ENCODE data around the gene BNC2. TPM values are rescaled to one million over a fixed set of nuclear protein-coding genes. Genes with fewer than 3 reads are reported as not detected.

Gene BNC2
- total RNA-seq, 1 experiment from 2014 or later, result 2.9 TPM

GRCh38 chr9:16668734-16669295, 201.7 kb downstream of the BNC2 start:
- POLR2A ChIA-PET (ENCODE audit: unreplicated experiment), result no interaction called here
- Histone ChIP-seq H3K4me3 (no peak overlapping the region), H3K27ac (no peak overlapping the region), H3K36me3 (ENCODE audit: low read depth) (no peaks in the 10 kb centered on the region), H3K9me3 (ENCODE audit: insufficient read depth, low read depth) (peaks cover 3% of the 10 kb centered on the region; the same call in 1 of the 2 replicates), H4K20me1 (ENCODE audit: insufficient read depth) (no peaks in the 10 kb centered on the region; the same call in 1 of the 2 replicates), H3K4me2 (no peak overlapping the region), H3K9me2 (ENCODE audit: insufficient read depth) (no peaks in the 10 kb centered on the region), H2AFZ (no peak overlapping the region), H3K4me1 (replicated peaks; ENCODE audit: insufficient read depth) (peaks cover 29% of the 10 kb centered on the region), H3F3A (ENCODE audit: insufficient read depth, low read depth) (peaks cover 21% of the 10 kb centered on the region), H3K79me2 (ENCODE audit: low read depth) (no peaks in the 10 kb centered on the region), H3K27me3 (ENCODE audit: insufficient read depth, low read depth) (no peaks in the 10 kb centered on the region)
- DNase-seq, result no peak
- CTCF ChIA-PET, result no interaction called here
- no peak for TF ChIP-seq CTCF (conservative IDR thresholded peaks at IDR 0.05)
- TF ChIP-seq EZH2 (IDR thresholded peaks at IDR 0.05; ENCODE audit: low read depth), result no peak
- intact Hi-C loops (cut with micrococcal nuclease; ENCODE audit: unreplicated experiment), result no loop called here
- no TSS peak for BruUV-seq (replicated peaks)

GRCh38 chr9:16664211-16664610, 206.3 kb downstream of the BNC2 start:
- ChIA-PET CTCF (no interaction called here), POLR2A (ENCODE audit: unreplicated experiment) (no interaction called here)
- Histone ChIP-seq H3K9me3 (ENCODE audit: insufficient read depth, low read depth) (peaks cover 3% of the 10 kb centered on the region; the same call in 1 of the 2 replicates), H3F3A (ENCODE audit: insufficient read depth, low read depth) (no peaks in the 10 kb centered on the region), H2AFZ (no peak overlapping the region), H3K4me1 (replicated peaks; ENCODE audit: insufficient read depth) (no peaks in the 10 kb centered on the region), H3K9me2 (ENCODE audit: insufficient read depth) (no peaks in the 10 kb centered on the region), H3K27me3 (ENCODE audit: insufficient read depth, low read depth) (no peaks in the 10 kb centered on the region), H4K20me1 (ENCODE audit: insufficient read depth) (no peaks in the 10 kb centered on the region), H3K4me3 (no peak overlapping the region), H3K4me2 (no peak overlapping the region), H3K79me2 (ENCODE audit: low read depth) (no peaks in the 10 kb centered on the region), H3K27ac (no peak overlapping the region), H3K36me3 (ENCODE audit: low read depth) (no peaks in the 10 kb centered on the region)
- no peak for DNase-seq
- intact Hi-C loops (cut with micrococcal nuclease; ENCODE audit: unreplicated experiment), result no loop called here
- no TSS peak for BruUV-seq (replicated peaks)
- TF ChIP-seq EZH2 (IDR thresholded peaks at IDR 0.05; ENCODE audit: low read depth), result no peak
- TF ChIP-seq CTCF (conservative IDR thresholded peaks at IDR 0.05), result no peak

DNA sequence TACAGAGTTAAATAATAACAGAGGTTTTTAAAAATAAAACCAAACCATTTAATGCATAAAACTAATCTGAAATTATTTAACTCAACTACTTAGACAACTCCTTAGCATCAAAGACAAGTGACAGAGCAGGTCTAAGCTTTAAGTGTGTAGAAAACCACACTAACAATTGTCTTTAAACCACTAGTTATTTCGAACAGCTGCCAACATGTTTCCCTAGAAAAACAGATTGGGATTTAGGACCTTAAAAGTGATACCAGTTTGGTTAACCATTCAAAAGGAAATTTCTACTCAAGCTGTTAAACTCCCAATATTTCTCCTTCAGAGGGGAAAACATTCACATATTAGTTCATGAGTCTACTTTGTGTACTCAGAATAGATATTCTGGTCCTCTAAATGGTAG, 208.7 kb downstream of the BNC2 start:
- Histone ChIP-seq H3K27me3 (ENCODE audit: insufficient read depth, low read depth) (no peaks in the 10 kb centered on the region), H4K20me1 (ENCODE audit: insufficient read depth) (no peaks in the 10 kb centered on the region), H3K36me3 (ENCODE audit: low read depth) (no peaks in the 10 kb centered on the region), H3K9me3 (ENCODE audit: insufficient read depth, low read depth) (no peaks in the 10 kb centered on the region), H3K9me2 (ENCODE audit: insufficient read depth) (no peaks in the 10 kb centered on the region), H2AFZ (no peak overlapping the region), H3K79me2 (ENCODE audit: low read depth) (no peaks in the 10 kb centered on the region), H3F3A (ENCODE audit: insufficient read depth, low read depth) (no peaks in the 10 kb centered on the region), H3K27ac (no peak overlapping the region), H3K4me3 (no peak overlapping the region), H3K4me1 (replicated peaks; ENCODE audit: insufficient read depth) (no peaks in the 10 kb centered on the region), H3K4me2 (no peak overlapping the region)
- ChIA-PET POLR2A (ENCODE audit: unreplicated experiment) (no interaction called here), CTCF (no interaction called here)
- TF ChIP-seq EZH2 (IDR thresholded peaks at IDR 0.05; ENCODE audit: low read depth) (no peak), CTCF (conservative IDR thresholded peaks at IDR 0.05) (no peak)
- BruUV-seq (replicated peaks), result no TSS peak
- intact Hi-C loops (cut with micrococcal nuclease; ENCODE audit: unreplicated experiment), result no loop called here
- no peak for DNase-seq

Measured in PC-9 (cell line).